Astrocyte (in vitro differentiated cells and primary cell): ENCODE measurements around the gene LIPC. TPM values are rescaled to one million over a fixed set of nuclear protein-coding genes. Genes with fewer than 3 reads are reported as not detected.
A peak's percentile ranks its signal among the peaks of the same experiment; 100 is the strongest.

Source experiments
- DNase-seq: peaks from one replicate; pipeline ENCODE4 v3.0.0-alpha.2; 2010; ENCODE audit warnings: low read depth
- FAIRE-seq: peaks from 2 replicates; lab custom pipeline; 2011; peaks lifted over from hg19 to GRCh38; lab: Jason Lieb, UNC
- H2AFZ ChIP-seq: 2 replicates; pipeline ENCODE4 v1.6.0; 2012; ENCODE audit warnings: low read depth, low read length, inconsistent platforms
- H3K27ac ChIP-seq: 2 replicates; pipeline ENCODE4 v1.5.1; 2011; ENCODE audit warnings: low read depth, low read length, inconsistent platforms
- H3K27me3 ChIP-seq: 2 replicates; pipeline ENCODE4 v1.6.0; 2011; ENCODE audit warnings: low read length, inconsistent platforms; ENCODE audit not compliant: insufficient read depth
- H3K36me3 ChIP-seq: 2 replicates; pipeline ENCODE4 v1.5.1; 2011; ENCODE audit warnings: low read length, inconsistent platforms; ENCODE audit not compliant: insufficient read depth
- H3K4me1 ChIP-seq: 2 replicates; pipeline ENCODE4 v1.5.1; 2011; ENCODE audit warnings: low read length, inconsistent platforms; ENCODE audit not compliant: insufficient read depth
- H3K4me2 ChIP-seq: 2 replicates; pipeline ENCODE4 v1.6.0; 2012; ENCODE audit warnings: low read length, inconsistent platforms
- H3K4me3 ChIP-seq: 2 replicates; pipeline ENCODE4 v1.5.1; 2011; ENCODE audit warnings: low read depth, mild to moderate bottlenecking, low read length, inconsistent platforms; ENCODE audit not compliant: insufficient read depth
- H3K79me2 ChIP-seq: 2 replicates; pipeline ENCODE4 v1.6.0; 2012; ENCODE audit warnings: mild to moderate bottlenecking, low read length, inconsistent platforms; ENCODE audit not compliant: insufficient read depth
- H3K9ac ChIP-seq: 2 replicates; pipeline ENCODE4 v1.6.0; 2012; ENCODE audit warnings: mild to moderate bottlenecking, low read length, inconsistent platforms
- H3K9me3 ChIP-seq: 2 replicates; pipeline ENCODE4 v1.5.1; 2012; ENCODE audit warnings: low read depth, mild to moderate bottlenecking, low read length, inconsistent platforms; ENCODE audit not compliant: insufficient read depth
- H4K20me1 ChIP-seq: 2 replicates; pipeline ENCODE4 v1.6.0; 2012; ENCODE audit warnings: low read length, inconsistent platforms; ENCODE audit not compliant: insufficient read depth
- H3K27ac Mint-ChIP-seq: one replicate; pipeline ENCODE4 v1.8.0; 2021; ENCODE audit warnings: mild to moderate bottlenecking, mixed read lengths; ENCODE audit not compliant: unreplicated experiment
- H3K27me3 Mint-ChIP-seq: one replicate; pipeline ENCODE4 v1.8.0; 2021; ENCODE audit warnings: low read depth, mixed read lengths; ENCODE audit not compliant: unreplicated experiment
- H3K36me3 Mint-ChIP-seq: one replicate; pipeline ENCODE4 v1.8.0; 2021; ENCODE audit warnings: low read depth, mixed read lengths; ENCODE audit not compliant: unreplicated experiment
- H3K4me1 Mint-ChIP-seq: one replicate; pipeline ENCODE4 v1.8.0; 2021; ENCODE audit warnings: low read depth, mixed read lengths; ENCODE audit not compliant: unreplicated experiment
- H3K4me3 Mint-ChIP-seq: one replicate; pipeline ENCODE4 v1.8.0; 2021; ENCODE audit warnings: mild to moderate bottlenecking, moderate library complexity, mixed read lengths; ENCODE audit not compliant: unreplicated experiment
- H3K9me3 Mint-ChIP-seq: one replicate; pipeline ENCODE4 v1.8.0; 2021; ENCODE audit warnings: mild to moderate bottlenecking, mixed read lengths; ENCODE audit not compliant: unreplicated experiment
- CTCF ChIP-seq: IDR thresholded peaks from 2 replicates; pipeline ENCODE4 v1.5.1; 2011; ENCODE audit warnings: low read depth, mild to moderate bottlenecking, inconsistent platforms, low read length, moderate library complexity; ENCODE audit not compliant: insufficient read depth
- EZH2 ChIP-seq: IDR thresholded peaks from 2 replicates; pipeline ENCODE4 v1.6.1; 2012; ENCODE audit warnings: mild to moderate bottlenecking, low read length, inconsistent platforms; ENCODE audit not compliant: insufficient read depth
- total RNA-seq: library from RNA; stranded (reverse); gene quantifications from 2 replicates; pipeline ENCODE4 v1.2.1, GENCODE V29; 2021

Gene LIPC
- total RNA-seq, 1 donor from 2014 or later: not detected

DNA sequence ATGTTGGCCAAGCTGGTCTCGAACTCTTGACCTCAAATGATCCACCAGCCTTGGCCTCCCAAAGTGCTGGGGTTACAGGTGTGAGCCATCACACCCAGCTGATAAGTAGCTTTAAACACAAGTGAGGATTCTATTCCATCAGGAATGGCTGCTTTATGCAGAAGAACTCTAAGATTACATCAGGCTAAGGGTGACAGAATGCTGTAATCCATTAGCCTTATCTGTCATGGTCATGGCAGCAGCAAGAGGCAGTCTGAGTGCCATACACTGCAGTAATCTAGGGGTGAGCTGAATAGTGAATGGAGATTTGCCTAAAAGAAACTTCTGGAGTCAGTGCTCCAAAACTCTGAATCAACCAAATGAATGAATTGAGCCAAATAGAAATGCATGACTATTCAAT lies 39.6 kb downstream of the LIPC start:
- Histone ChIP-seq H3K27me3 (no peaks in the 10 kb centered on the region), H3K4me2 (no peak overlapping the region), H3K4me3 (no peak overlapping the region), H3K27ac (no peak overlapping the region), H3K9ac (no peak overlapping the region), H2AFZ (no peak overlapping the region), H3K79me2 (no peaks in the 10 kb centered on the region), H4K20me1 (no peaks in the 10 kb centered on the region), H3K36me3 (no peaks in the 10 kb centered on the region), H3K4me1 (peaks cover 33% of the 10 kb centered on the region), H3K9me3 (no peaks in the 10 kb centered on the region)
- no peak overlapping the region for H3K4me3 Mint-ChIP-seq
- no peaks in the 10 kb centered on the region for H3K36me3 Mint-ChIP-seq
- no peaks in the 10 kb centered on the region for H3K27me3 Mint-ChIP-seq
- no peak for DNase-seq
- peaks cover 1% of the 10 kb centered on the region for H3K9me3 Mint-ChIP-seq
- H3K27ac Mint-ChIP-seq: peak overlapping the region; percentile 41
- peaks cover 39% of the 10 kb centered on the region for H3K4me1 Mint-ChIP-seq
- TF ChIP-seq CTCF (no peak), EZH2 (no peak)
- no peak for FAIRE-seq

DNA sequence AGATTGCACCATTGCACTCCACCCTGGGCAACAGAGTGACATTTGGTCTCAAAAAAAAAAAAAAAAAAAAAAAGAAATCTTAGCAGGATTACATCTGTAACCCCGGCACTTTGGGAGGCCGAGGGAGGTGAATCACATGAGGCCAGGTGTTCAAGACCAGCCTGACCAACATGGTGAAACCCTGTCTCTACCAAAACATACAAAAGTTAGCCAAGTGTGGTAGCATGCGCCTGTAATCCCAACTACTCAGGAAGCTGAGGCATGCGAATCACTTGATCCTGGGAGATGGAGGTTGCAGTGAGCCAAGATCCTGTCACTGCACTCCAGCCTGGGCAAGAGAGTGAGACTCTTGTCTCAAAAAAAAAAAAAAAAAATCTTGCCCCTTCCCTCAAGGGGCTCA lies 40.4 kb downstream of the LIPC start:
- Histone ChIP-seq H3K4me3 (no peak overlapping the region), H3K27me3 (no peaks in the 10 kb centered on the region), H2AFZ (no peak overlapping the region), H4K20me1 (no peaks in the 10 kb centered on the region), H3K4me2 (no peak overlapping the region), H3K36me3 (no peaks in the 10 kb centered on the region), H3K4me1 (peaks cover 33% of the 10 kb centered on the region), H3K27ac (no peak overlapping the region), H3K79me2 (no peaks in the 10 kb centered on the region), H3K9ac (no peak overlapping the region), H3K9me3 (no peaks in the 10 kb centered on the region)
- TF ChIP-seq CTCF (no peak), EZH2 (no peak)
- H3K9me3 Mint-ChIP-seq: peaks cover 1% of the 10 kb centered on the region
- H3K4me3 Mint-ChIP-seq: no peak overlapping the region
- H3K4me1 Mint-ChIP-seq: peaks cover 45% of the 10 kb centered on the region
- FAIRE-seq (no peak), DNase-seq (no peak)
- no peaks in the 10 kb centered on the region for H3K27me3 Mint-ChIP-seq
- no peaks in the 10 kb centered on the region for H3K36me3 Mint-ChIP-seq
- no peak overlapping the region for H3K27ac Mint-ChIP-seq

DNA sequence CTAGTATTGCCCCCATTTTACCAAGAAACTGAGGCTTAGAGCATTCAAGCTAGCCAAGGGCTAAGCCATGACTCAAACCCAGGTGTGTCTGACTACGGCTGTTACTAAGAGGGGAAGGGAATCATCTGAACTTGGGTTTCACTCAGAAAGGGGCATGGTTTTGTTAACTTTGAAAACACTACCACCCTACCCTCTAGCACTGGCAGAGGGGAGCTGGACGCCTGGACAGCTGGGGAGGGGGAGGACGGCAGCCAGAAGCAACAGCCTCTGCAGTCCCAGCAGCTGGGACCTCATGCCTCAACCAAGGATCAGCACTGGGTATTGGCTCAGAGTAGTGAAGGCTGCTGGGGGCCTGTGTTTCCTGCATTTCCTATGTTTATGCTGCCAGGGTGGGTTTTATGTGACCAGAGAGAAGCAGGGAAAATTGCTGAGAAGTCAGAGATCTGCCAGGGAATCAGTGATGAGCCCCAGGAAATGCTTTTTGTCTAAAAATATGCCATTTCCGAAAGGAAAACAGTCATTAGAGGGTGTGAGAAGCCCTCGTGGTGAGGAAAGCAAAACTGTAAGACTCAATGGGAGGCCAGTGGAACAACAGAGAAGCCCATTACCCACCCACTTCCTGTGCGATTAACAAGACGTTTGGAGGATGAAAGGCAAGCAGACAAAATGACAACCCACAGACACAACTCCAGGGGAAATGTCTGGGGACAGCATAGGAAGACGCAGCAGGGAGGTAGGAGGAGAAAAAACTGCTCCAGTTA lies 41.2 kb downstream of the LIPC start:
- peak; percentile 48 for DNase-seq
- Mint-ChIP-seq H3K4me3 (peak overlapping the region; percentile 52), H3K27me3 (no peaks in the 10 kb centered on the region), H3K9me3 (peaks cover 1% of the 10 kb centered on the region), H3K36me3 (no peaks in the 10 kb centered on the region), H3K4me1 (peaks cover 48% of the 10 kb centered on the region), H3K27ac (peak overlapping the region; percentile 94)
- Histone ChIP-seq H3K9me3 (no peaks in the 10 kb centered on the region), H3K79me2 (no peaks in the 10 kb centered on the region), H3K4me1 (peaks cover 33% of the 10 kb centered on the region), H3K27me3 (no peaks in the 10 kb centered on the region), H2AFZ (peak overlapping the region; percentile 36), H4K20me1 (no peaks in the 10 kb centered on the region), H3K4me2 (peak overlapping the region; percentile 51), H3K4me3 (no peak overlapping the region), H3K36me3 (no peaks in the 10 kb centered on the region), H3K9ac (peak overlapping the region; percentile 5), H3K27ac (peak overlapping the region; percentile 53)
- TF ChIP-seq EZH2: no peak
- TF ChIP-seq CTCF: no peak
- no peak for FAIRE-seq
